ENCODE measurements around the gene SUCLG2. TPM values are rescaled to one million over a fixed set of nuclear protein-coding genes. Genes with fewer than 3 reads are reported as not detected.

SUCLG2 gene
- total RNA-seq (2022) (50.3 and 53.5 TPM in 2 replicates), Bru-seq, nascent RNA (percentile 80 among the genes with signal in this experiment), BruChase-seq, experiment 1, labeled RNA remaining after a 2-hour chase (percentile 70 among the genes with signal in this experiment), BruChase-seq, experiment 2, labeled RNA remaining after a 6-hour chase (percentile 66 among the genes with signal in this experiment)
- long read RNA-seq, transcript SUCLG2-201 (11 exons, 2,352 nt), result major isoform, 164 of 186 reads
- long read RNA-seq, partial matches to known transcripts, result 8 of 186 reads
- long read RNA-seq, other reads (novel, unspliced or antisense), result 14 of 186 reads

GRCh38 chr3:67654099-67654843 lies at the start of gene SUCLG2:
TSS of gene SUCLG2 (minus strand) at chr3:67654612. CDS start at chr3:67654586, 26 bp downstream.
- no peaks in the 10 kb centered on the region for H3K9me3 ChIP-seq
- peak within 1 kb of the TSS; percentile 70 for H3K27ac Mint-ChIP-seq (ENCODE audit: unreplicated experiment)
- no peaks in the 10 kb centered on the region for H3K9me3 Mint-ChIP-seq (ENCODE audit: unreplicated experiment)
- peak; percentile 91 to 92 for DNase-seq
- H3K4me3 ChIP-seq (ENCODE audit: low read depth, low read length), result peak within 1 kb of the TSS; percentile 72
- H3K36me3 Mint-ChIP-seq (ENCODE audit: insufficient read depth, unreplicated experiment), result peaks cover 5% of the 10 kb centered on the region
- ChIA-PET POLR2A (no interaction called here), CTCF (no interaction called here)
- H3K4me1 Mint-ChIP-seq (ENCODE audit: low read depth, unreplicated experiment), result peaks cover 19% of the 10 kb centered on the region
- no peaks in the 10 kb centered on the region for H3K36me3 ChIP-seq (ENCODE audit: control insufficient read depth, insufficient read depth, low read length)
- intact Hi-C loops (cut with micrococcal nuclease; ENCODE audit: unreplicated experiment), result loop anchor here (2.0 kb wide), 1 partner anchor 53 kb away; no protein-coding TSS in a partner anchor
- no peak for TF ChIP-seq CTCF (IDR thresholded peaks at IDR 0.05; ENCODE audit: insufficient read depth in 1 of 2, low read depth in 1 of 2, low read length in 1 of 2, severe bottlenecking in 1 of 2, unreplicated experiment in 1 of 2)
- peak within 1 kb of the TSS; percentile 75 for H3K4me3 Mint-ChIP-seq (ENCODE audit: unreplicated experiment)
- BruUV-seq (replicated peaks), result no TSS peak
- H3K27me3 Mint-ChIP-seq (ENCODE audit: insufficient read depth, unreplicated experiment), result no peaks in the 10 kb centered on the region
- H3K27me3 ChIP-seq (replicated peaks; ENCODE audit: control insufficient read depth, insufficient read depth, low read length), result no peaks in the 10 kb centered on the region
- peaks cover 27% of the 10 kb centered on the region for H3K4me1 ChIP-seq

GRCh38 chr3:67700596-67700995 lies 46.2 kb upstream of the SUCLG2 start:
- no peaks in the 10 kb centered on the region for H3K4me1 Mint-ChIP-seq (ENCODE audit: low read depth, unreplicated experiment)
- H3K4me3 Mint-ChIP-seq (ENCODE audit: unreplicated experiment), result no peak overlapping the region
- Histone ChIP-seq H3K9me3 (no peaks in the 10 kb centered on the region), H3K4me1 (no peaks in the 10 kb centered on the region; the same call in 1 of the 2 replicates), H3K27me3 (replicated peaks; ENCODE audit: control insufficient read depth, insufficient read depth, low read length) (no peaks in the 10 kb centered on the region), H3K4me3 (ENCODE audit: low read depth, low read length) (no peak overlapping the region), H3K36me3 (ENCODE audit: control insufficient read depth, insufficient read depth, low read length) (no peaks in the 10 kb centered on the region)
- no peak overlapping the region for H3K27ac Mint-ChIP-seq (ENCODE audit: unreplicated experiment)
- intact Hi-C loops (cut with micrococcal nuclease; ENCODE audit: unreplicated experiment), result no loop called here
- ChIA-PET CTCF (no interaction called here), POLR2A (no interaction called here)
- BruUV-seq (replicated peaks), result no TSS peak
- no peaks in the 10 kb centered on the region for H3K9me3 Mint-ChIP-seq (ENCODE audit: unreplicated experiment)
- no peak for TF ChIP-seq CTCF (IDR thresholded peaks at IDR 0.05; ENCODE audit: insufficient read depth in 1 of 2, low read depth in 1 of 2, low read length in 1 of 2, severe bottlenecking in 1 of 2, unreplicated experiment in 1 of 2)
- no peaks in the 10 kb centered on the region for H3K36me3 Mint-ChIP-seq (ENCODE audit: insufficient read depth, unreplicated experiment)
- DNase-seq, result no peak
- no peaks in the 10 kb centered on the region for H3K27me3 Mint-ChIP-seq (ENCODE audit: insufficient read depth, unreplicated experiment)

- Mint-ChIP-seq H3K27ac (ENCODE audit: unreplicated experiment) (no peak overlapping the region), H3K4me1 (ENCODE audit: low read depth, unreplicated experiment) (no peaks in the 10 kb centered on the region), H3K27me3 (ENCODE audit: insufficient read depth, unreplicated experiment) (no peaks in the 10 kb centered on the region), H3K36me3 (ENCODE audit: insufficient read depth, unreplicated experiment) (no peaks in the 10 kb centered on the region), H3K4me3 (ENCODE audit: unreplicated experiment) (no peak overlapping the region), H3K9me3 (ENCODE audit: unreplicated experiment) (no peaks in the 10 kb centered on the region)
- Histone ChIP-seq H3K4me3 (ENCODE audit: low read depth, low read length) (no peak overlapping the region), H3K4me1 (no peaks in the 10 kb centered on the region), H3K27me3 (replicated peaks; ENCODE audit: control insufficient read depth, insufficient read depth, low read length) (no peaks in the 10 kb centered on the region), H3K9me3 (no peaks in the 10 kb centered on the region), H3K36me3 (ENCODE audit: control insufficient read depth, insufficient read depth, low read length) (no peaks in the 10 kb centered on the region)
- TF ChIP-seq CTCF (IDR thresholded peaks at IDR 0.05; ENCODE audit: insufficient read depth in 1 of 2, low read depth in 1 of 2, low read length in 1 of 2, severe bottlenecking in 1 of 2, unreplicated experiment in 1 of 2), result no peak
- intact Hi-C loops (cut with micrococcal nuclease; ENCODE audit: unreplicated experiment), result no loop called here
- CTCF ChIA-PET, result no interaction called here
- POLR2A ChIA-PET, result no interaction called here
- DNase-seq, result no peak
- no TSS peak for BruUV-seq (replicated peaks)
Observed at GRCh38 chr3:67699882-67700281, 45.5 kb upstream of the SUCLG2 start.

Data from Caco-2 (cell line).